HuH-7.5 (cell line): Measurements from ENCODE around the gene SLC45A3.
"Not testable (repeated sequence)": the region's sequence is repeated elsewhere in the genome, so short reads cannot be mapped to it uniquely, and the experiment has no call there.

Experiments
- DNase-seq: peaks from one replicate; pipeline ENCODE4 v3.0.0; 2011; ENCODE audit warnings: low spot score

Gene SLC45A3

DNA sequence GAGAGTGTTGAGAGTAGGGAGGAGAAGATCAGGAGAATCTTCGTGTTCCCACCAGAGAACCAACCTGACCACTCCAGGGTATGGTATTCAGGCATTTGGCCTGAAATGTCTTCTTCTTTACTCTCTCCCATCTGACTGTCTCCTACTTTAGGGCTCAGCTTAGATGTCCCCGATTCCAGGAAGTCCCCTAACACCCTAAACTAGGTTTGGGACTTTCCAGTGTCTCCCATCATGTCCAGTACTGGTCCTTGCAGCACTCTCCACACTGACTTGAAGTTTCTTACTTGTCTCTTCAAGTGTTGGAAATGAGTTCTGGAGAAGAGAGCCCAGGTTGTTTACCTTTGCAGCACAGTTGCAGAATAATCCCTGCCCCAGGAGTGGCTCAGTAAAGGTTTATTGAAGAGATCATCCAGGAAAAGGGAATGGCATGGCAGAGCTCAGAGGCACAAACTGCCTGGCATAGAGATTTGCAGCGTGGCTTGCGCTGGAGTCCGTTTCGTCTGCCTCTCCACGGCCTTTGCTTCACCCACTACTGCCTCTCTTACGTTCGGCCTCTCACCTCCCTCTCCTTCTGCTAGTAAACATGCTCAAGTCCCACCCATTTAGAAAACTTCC, 42.3 kb downstream of the SLC45A3 start:
- DNase-seq: no peak

- no peak for DNase-seq
Measured at GRCh38 chr1:205636732-205637131, 43.6 kb downstream of the SLC45A3 start.

- not testable (repeated sequence) for DNase-seq
Measured at GRCh38 chr1:205636138-205636530, 44.2 kb downstream of the SLC45A3 start.

DNA sequence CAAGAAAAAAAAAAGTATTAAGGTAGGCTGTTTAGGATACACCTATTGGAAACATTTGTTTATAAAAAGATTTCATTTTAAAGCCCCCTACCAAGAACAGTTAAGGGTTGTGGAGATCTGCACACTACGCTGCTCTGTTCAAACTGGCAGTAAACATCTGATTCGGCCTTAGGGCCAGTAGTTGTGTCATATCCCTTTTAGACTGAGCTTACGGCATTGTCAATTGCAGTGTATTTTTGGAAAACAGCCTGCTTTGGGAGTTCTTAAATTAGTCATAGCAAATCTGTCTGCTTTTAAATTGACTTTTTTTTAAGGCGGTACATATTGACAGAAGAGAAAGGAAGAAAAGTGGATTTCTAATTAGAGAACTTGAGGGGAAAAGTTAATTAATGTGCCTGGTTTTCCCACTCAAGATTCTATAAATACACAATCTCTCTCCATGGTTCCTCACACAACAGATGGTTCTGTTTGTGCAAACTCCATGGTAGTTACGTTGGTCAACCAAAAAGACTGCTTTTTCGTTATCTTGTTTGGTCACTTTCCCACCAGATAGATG, 46.8 kb downstream of the SLC45A3 start:
- DNase-seq: no peak

DNA sequence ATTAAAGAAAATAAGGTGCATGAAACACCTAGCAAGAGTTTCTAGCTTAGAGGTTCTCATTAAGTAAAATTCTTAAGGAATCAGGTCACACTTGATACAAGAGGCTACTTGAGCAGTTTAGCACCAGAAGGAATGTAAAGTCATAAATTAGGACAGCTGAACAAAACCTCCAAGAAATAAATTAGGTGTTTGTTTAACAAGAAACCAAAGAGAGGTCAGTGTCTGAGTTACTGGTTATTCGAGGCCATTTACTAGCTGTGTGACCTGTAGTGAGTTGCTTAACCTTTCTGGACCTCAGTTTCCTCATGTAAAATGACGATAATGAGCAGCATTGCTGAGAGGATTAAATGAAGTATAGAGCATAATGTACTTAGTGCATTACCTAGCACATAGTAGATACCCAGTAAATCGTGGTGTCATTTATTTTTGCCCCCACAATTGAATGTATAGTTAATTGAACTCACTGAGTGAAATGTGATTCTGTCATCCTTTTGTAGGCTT, 47.6 kb downstream of the SLC45A3 start:
- DNase-seq: no peak

GRCh38 chr1:205631768-205632668, 48.3 kb downstream of the SLC45A3 start, which contains the start of gene ELK4:
Gene ELK4 (minus strand): TSS chr1:205632011. CDS start chr1:205623882, 8,129 bp downstream.
- DNase-seq: peak; percentile 88

DNA sequence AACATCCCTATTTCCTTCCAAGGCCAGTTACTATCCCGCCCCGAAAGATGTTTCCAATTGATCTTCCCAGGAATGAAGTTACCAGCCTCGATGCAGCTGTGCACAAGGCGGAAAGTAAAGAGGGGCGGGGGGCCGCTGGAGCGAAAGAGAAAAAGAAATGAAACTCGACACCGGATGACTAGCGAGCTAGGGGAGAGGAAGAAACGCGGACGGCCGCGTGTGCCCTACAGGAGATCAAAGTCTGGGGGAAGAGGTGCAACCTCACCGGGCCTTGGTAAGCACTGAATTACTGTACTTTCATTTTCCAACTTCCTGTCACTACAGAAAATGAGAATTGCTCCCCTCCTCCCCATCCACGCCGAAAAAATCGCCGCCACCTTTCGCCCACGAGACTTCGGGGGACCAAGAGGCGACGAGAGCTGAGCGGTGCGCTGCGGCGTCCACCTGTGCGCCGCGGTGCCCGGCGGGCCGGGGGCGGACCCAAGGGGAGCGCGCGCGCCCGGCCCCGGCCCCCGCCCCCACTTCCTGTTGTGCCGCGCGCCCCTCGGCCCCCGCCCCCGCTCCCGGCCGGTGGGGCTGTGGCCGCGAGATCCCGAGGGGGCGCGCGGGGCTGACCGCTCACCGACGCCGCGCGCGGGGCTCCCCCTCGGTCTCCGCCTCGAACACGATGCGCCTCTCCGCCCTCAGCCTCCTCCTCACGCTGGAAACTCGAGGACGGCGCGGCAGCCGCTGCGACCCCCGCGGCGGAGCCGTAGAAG, 49.1 kb downstream of the SLC45A3 start:
- DNase-seq: peak; percentile 65

GRCh38 chr1:205630651-205631009, 49.7 kb downstream of the SLC45A3 start:
- DNase-seq: no peak

DNA sequence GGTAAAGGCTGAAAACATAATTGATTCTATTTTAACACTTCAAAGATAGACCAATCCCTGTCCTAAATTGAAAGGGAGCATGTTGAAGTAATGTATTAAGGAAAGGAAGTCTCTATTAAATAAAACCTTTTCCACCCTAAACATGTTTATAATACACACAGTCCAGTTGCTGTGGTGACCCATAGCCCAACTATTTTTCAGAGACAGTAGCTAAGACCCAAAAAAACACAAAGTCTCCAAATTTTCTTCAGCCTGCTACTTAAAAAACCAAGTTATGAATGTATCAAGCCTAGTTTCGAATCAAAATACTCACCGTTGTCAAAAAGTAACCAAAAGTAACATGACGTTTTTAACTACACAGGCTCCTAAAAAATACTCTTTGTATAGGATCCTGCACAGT, 50.1 kb downstream of the SLC45A3 start:
- DNase-seq: no peak

DNA sequence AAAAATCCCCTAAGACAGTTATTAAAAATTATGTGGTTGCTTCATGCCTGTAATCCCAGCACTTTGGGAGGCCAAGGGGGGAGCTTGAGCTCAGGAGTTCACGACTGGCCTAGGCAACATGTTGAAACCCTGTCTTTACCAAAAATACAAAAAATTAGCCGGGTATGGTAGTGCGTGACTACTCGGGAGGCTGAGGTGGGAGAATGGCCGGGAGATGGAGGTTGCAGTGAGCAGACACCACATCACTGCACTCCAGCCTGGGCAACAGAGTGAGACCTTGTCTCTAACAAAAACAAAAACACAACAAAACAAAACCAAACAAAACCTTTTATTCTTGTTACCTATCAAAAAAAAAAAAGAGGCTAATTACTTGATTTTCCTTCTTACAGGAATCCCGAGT, 50.6 kb downstream of the SLC45A3 start:
- no peak for DNase-seq

DNA sequence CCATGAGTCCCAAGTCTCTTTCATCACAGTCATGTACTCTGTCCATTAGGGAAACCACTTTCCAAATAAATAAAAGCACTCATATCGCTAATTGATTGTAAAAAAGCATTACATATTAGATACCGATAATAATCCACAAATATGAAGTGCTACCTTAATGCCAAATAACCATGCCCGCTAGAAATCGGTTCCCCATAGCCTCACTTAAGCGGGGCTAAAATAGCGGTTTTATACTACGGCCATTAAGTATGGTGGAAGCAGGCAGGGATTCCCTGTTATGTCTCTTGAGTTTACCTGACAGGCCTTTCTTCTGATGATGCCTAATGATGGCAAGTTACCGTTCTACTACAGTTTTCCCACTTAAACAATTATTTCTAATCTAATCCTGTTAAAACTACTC, 52.4 kb downstream of the SLC45A3 start:
- DNase-seq: no peak

DNA sequence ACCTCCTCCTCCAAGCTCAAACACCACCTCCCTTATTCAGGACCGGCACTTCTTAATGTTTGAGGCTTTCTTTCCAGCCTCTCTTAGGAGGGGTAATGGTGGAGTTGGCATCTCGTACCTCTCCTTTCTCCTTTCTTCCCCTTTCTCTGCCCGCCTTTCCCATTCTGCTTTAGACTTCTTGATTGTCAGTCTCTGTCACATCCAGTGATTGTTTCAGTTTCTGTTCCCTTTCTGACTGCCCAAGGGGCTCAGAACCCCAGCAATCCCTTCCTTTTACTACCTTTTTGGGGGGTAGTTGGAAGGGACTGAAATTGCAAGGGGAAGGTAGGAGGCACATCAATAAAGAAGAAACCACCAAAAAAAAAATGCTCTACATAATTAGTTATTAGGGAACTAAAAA, 54.1 kb downstream of the SLC45A3 start:
- DNase-seq: no peak

- no peak for DNase-seq
Measured at GRCh38 chr1:205623646-205624045, 56.7 kb downstream of the SLC45A3 start.

- DNase-seq: no peak
Measured at GRCh38 chr1:205620269-205620668, 60.0 kb downstream of the SLC45A3 start.

- DNase-seq: no peak
Measured at GRCh38 chr1:205619376-205619775, 60.9 kb downstream of the SLC45A3 start.

DNA sequence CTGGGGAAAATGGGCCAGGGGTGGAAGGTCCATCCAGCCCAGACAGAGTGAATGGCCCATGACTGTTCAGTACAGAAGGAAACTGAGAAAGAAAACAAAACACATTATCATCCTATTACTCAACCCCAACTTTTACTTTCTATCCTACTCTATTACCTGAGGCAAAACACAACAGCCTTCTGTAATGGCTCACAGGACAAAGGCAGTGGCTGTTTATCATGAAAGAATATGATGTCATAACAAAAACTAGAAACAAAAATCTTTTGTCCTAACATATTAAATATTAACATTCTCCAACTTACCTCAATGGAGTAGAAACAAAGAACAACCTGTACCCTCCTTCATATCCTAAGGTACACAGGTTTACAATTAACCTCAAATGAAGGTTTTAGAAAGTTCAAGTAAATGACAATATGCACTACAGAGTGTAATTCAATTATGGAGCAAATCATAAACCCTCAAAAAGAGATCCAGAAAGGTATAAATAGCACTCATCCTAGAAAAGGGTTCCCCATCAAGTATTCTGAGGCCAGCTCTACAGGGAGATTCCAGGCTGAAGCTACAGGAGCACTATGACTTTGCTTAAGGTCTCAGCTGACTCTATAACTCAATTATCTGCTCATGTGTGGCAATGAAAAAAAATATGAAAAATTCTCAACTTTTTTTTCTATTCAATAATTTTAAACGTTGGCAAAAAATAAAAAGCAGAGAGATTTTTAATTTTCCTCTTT, 63.6 kb downstream of the SLC45A3 start:
- DNase-seq: no peak

GRCh38 chr1:205615789-205616188, 64.5 kb downstream of the SLC45A3 start:
- DNase-seq: no peak

DNA sequence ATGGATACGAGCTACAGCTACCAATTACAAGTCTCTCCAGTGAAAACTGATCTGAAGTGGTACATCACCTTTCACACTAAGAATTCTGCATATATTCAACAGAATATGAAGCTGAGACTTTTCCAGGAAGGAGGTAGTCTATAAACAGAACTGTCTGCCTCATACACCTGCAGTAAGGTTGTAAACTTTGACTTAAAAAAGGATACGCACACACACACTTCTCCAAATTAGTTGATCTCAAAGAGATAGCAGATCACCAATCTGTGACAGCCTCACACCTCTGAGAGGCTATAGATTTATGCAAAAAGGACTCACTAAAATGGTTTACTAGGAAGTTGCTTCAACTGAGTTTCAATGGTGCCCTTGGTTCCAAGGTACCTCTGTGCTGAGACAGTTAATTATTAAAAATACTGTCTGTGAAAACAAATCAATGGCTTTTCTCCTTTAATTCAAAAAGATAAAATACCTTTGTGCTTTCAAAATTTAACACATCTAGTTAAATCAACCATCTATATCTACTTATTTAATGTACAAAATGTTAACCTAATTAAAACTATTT, 66.4 kb downstream of the SLC45A3 start:
- DNase-seq: no peak

- no peak for DNase-seq
Measured at GRCh38 chr1:205612556-205612955, 67.8 kb downstream of the SLC45A3 start.

GRCh38 chr1:205612104-205612503, 68.2 kb downstream of the SLC45A3 start:
- DNase-seq: no peak

DNA sequence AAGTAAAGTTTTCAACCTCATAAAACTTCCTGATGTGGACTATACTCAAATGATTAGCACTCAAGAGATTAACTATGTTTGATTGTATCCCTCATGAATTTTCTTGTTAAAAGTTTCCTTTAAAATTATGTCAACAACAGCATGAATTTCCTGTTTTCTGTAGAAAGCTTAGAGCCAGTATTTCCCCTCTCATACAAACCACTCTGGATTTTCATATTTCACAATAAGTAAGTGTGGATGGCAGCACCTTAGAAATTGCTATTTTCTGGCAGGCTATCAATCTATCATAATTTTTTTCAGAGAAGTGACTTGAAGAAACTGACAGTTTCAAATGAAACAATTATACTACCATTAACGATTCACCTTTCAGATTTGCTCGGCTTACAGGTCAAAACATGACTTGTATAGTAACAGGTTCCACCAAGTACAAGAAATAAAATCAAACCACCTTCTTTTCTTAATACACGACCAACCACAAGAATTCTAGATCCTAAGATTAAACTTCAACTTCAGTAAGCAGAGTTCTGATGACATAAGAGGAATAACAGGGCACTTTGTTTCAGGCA, 69.3 kb downstream of the SLC45A3 start:
- DNase-seq: no peak
